Mesenchymal stem cell (in vitro differentiated cells and primary cell): Measurements from ENCODE around the gene ZNF471.
A peak's percentile ranks its signal among the peaks of the same experiment; 100 is the strongest.

Source experiments
- DNase-seq: peaks from one replicate; pipeline ENCODE4 v3.0.0-alpha.2; 2013
- H2AFZ ChIP-seq: one replicate; pipeline ENCODE4 v1.6.1; 2013; ENCODE audit warnings: low read depth, mild to moderate bottlenecking, control low read depth, inconsistent platforms, low read length, moderate library complexity
- H2AK5ac ChIP-seq: 2 replicates; pipeline ENCODE4 v1.6.1; 2013; ENCODE audit warnings: low read length, moderate library complexity, mild to moderate bottlenecking, inconsistent platforms; ENCODE audit not compliant: severe bottlenecking
- H2BK120ac ChIP-seq: one replicate; pipeline ENCODE4 v1.6.1; 2013; ENCODE audit warnings: low read depth, mild to moderate bottlenecking, inconsistent platforms, low read length, moderate library complexity
- H2BK12ac ChIP-seq, 2 experiments: one replicate each; pipeline ENCODE4 v1.6.1; 2013; ENCODE audit warnings: inconsistent platforms in 2 of 2, low read length in 2 of 2, mild to moderate bottlenecking in 2 of 2, moderate library complexity in 2 of 2, control low read depth in 1 of 2
- H2BK15ac ChIP-seq: one replicate; pipeline ENCODE4 v1.6.1; 2013; ENCODE audit warnings: mild to moderate bottlenecking, low read depth, inconsistent platforms; ENCODE audit not compliant: poor library complexity, severe bottlenecking
- H2BK5ac ChIP-seq: 2 replicates; pipeline ENCODE4 v1.6.1; 2013; ENCODE audit warnings: low read depth, mild to moderate bottlenecking, low read length, control low read depth, inconsistent platforms; ENCODE audit not compliant: poor library complexity, severe bottlenecking
- H3K14ac ChIP-seq, 2 experiments: one replicate each; pipeline ENCODE4 v1.6.1; 2013; ENCODE audit warnings: inconsistent platforms in 2 of 2, low read length in 2 of 2, control low read depth in 1 of 2, mild to moderate bottlenecking in 1 of 2, moderate library complexity in 1 of 2
- H3K18ac ChIP-seq, 2 experiments: one replicate each; pipeline ENCODE4 v1.6.1; 2013; ENCODE audit warnings: inconsistent platforms in 2 of 2, low read length in 2 of 2, control low read depth in 1 of 2, low read depth in 1 of 2, mild to moderate bottlenecking in 1 of 2
- H3K23ac ChIP-seq, 2 experiments: one replicate each; pipeline ENCODE4 v1.6.1; 2013; ENCODE audit warnings: inconsistent platforms in 2 of 2, low read length in 2 of 2, mild to moderate bottlenecking in 2 of 2, moderate library complexity in 2 of 2, control low read depth in 1 of 2
- H3K27ac ChIP-seq: 2 replicates; pipeline ENCODE4 v1.5.1; 2013; ENCODE audit warnings: mild to moderate bottlenecking, moderate library complexity, low read length, control low read depth, inconsistent platforms; ENCODE audit not compliant: poor library complexity, severe bottlenecking
- H3K27me3 ChIP-seq, 2 experiments: 2 replicates each; pipeline versions ENCODE4 v1.6.1 to v1.7.0; 2013; ENCODE audit warnings: low read length in 2 of 2, mild to moderate bottlenecking in 2 of 2, moderate library complexity in 2 of 2, control low read depth in 1 of 2, inconsistent platforms in 1 of 2; ENCODE audit not compliant: control insufficient read depth in 1 of 2, insufficient read depth in 1 of 2
- H3K36me3 ChIP-seq, 2 experiments: 2 replicates each; pipeline versions ENCODE4 v1.6.1 to v1.7.0; 2013; ENCODE audit warnings: low read length in 2 of 2, control low read depth in 1 of 2, inconsistent platforms in 1 of 2, low read depth in 1 of 2, mild to moderate bottlenecking in 1 of 2; ENCODE audit not compliant: insufficient read depth in 2 of 2, control insufficient read depth in 1 of 2
- H3K4ac ChIP-seq, 2 experiments: one replicate each; pipeline ENCODE4 v1.6.1; 2013; ENCODE audit warnings: inconsistent platforms in 2 of 2, low read length in 2 of 2, mild to moderate bottlenecking in 2 of 2, moderate library complexity in 2 of 2, control low read depth in 1 of 2, low read depth in 1 of 2
- H3K4me1 ChIP-seq: 2 replicates; pipeline ENCODE4 v1.6.1; 2013; ENCODE audit warnings: low read depth, low read length, control low read depth; ENCODE audit not compliant: control insufficient read depth, insufficient read depth
- H3K4me2 ChIP-seq: 2 replicates; pipeline ENCODE4 v1.6.1; 2013; ENCODE audit warnings: low read length, mild to moderate bottlenecking, inconsistent platforms; ENCODE audit not compliant: poor library complexity, severe bottlenecking
- H3K4me3 ChIP-seq, 2 experiments: 2 replicates each; pipeline versions ENCODE4 v1.5.1 to v1.7.0; 2013; ENCODE audit warnings: low read length in 2 of 2, mild to moderate bottlenecking in 2 of 2, control low read depth in 1 of 2, low read depth in 1 of 2; ENCODE audit not compliant: insufficient read depth in 1 of 2
- H3K79me1 ChIP-seq: replicated peaks from 2 replicates; pipeline ENCODE4 v1.6.1; 2013; ENCODE audit warnings: mild to moderate bottlenecking, control low read depth, low read length, inconsistent platforms; ENCODE audit not compliant: poor library complexity, severe bottlenecking
- H3K9ac ChIP-seq: 2 replicates; pipeline ENCODE4 v1.7.0; 2013; ENCODE audit warnings: mild to moderate bottlenecking, low read length, moderate library complexity
- H3K9me3 ChIP-seq: 2 replicates; pipeline ENCODE4 v1.7.0; 2013; ENCODE audit warnings: mild to moderate bottlenecking, low read length; ENCODE audit not compliant: control insufficient read depth
- H4K8ac ChIP-seq: one replicate; pipeline ENCODE4 v1.6.1; 2013; ENCODE audit warnings: inconsistent platforms, mild to moderate bottlenecking, low read length, moderate library complexity
- H4K91ac ChIP-seq: one replicate; pipeline ENCODE4 v1.6.1; 2013; ENCODE audit warnings: mild to moderate bottlenecking, low read length, inconsistent platforms
- WGBS: methylation state at CpG from one replicate; pipeline ENCODE4 v1.1.7; 2013; ENCODE audit warnings: mixed read lengths; 5-methylcytosine and 5-hydroxymethylcytosine counted together

ZNF471 gene

DNA sequence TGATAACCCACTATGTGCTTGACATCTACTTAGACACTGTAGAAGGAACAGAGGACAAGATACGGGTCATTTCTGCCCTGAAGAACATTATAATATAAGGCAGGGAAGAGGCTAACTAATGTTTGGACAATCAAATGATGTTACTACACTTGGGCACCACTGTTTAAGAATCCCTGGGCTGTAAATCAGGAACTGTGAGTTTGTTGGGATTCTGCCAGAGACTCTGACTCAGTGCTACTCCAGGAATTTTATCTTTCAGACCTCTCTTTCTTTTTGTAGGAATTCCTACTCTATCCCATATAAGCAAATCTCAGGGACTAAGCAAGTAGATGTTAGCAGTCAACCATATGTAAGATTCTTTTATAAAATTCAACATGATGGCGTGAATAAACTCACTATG is 3.1 kb upstream of the ZNF471 start:
- Histone ChIP-seq H3K9ac (no peak overlapping the region), H3K18ac (no peak overlapping the region), H3K4ac (no peak overlapping the region), H3K23ac (no peak overlapping the region), H2BK5ac (no peak overlapping the region), H2BK15ac (no peak overlapping the region), H2AFZ (no peak overlapping the region), H3K36me3 (peaks cover 4 to 17% of the 10 kb centered on the region in 2 experiments), H2BK120ac (no peak overlapping the region), H3K14ac (no peak overlapping the region), H4K8ac (no peak overlapping the region), H3K27ac (no peak overlapping the region), H3K4me2 (no peak overlapping the region), H3K4me3 (peak overlapping the region in 1 of 2 experiments; percentile 17), H3K27me3 (no peaks in the 10 kb centered on the region), H2AK5ac (no peak overlapping the region), H4K91ac (no peak overlapping the region), H3K4me1 (peaks cover 5% of the 10 kb centered on the region), H2BK12ac (no peak overlapping the region), H3K79me1 (no peaks in the 10 kb centered on the region), H3K9me3 (peaks cover 42% of the 10 kb centered on the region)
- WGBS, result 88% methylated on average over 1 of the region's 2 CpGs
- DNase-seq, result peak; percentile 24

DNA sequence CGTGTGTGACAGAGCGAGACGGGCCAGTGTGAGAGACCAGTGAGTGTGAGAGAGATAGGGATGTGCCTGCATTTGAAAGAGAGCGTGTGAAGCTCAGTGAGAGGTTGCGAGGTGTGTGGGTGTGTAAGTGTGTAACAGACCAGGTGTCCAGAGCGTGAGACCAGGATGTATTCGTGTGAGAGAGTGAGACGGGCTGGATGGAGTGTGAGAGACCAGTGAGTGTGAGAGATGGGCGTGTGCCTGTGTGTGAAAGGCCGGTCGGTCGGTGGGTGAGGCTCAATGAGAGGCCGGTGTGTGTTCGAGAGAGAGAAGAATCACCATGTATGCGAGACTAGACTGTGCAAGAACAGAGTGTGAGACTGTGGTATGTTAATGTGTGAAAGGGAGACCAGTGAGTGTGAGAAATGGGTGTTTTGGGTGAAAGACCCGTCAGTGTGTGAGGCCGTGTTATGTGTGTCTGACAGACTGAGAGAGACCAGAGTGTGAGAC is 679 bp downstream of the ZNF471 start:
- peaks cover 0 to 8% of the 10 kb centered on the region in 2 experiments for H3K36me3 ChIP-seq
- WGBS, result 12% methylated on average over 17 of the region's 17 CpGs
- no peak overlapping the region for H2AK5ac ChIP-seq
- peak overlapping the region in 1 of 2 experiments; percentile 57 for H3K14ac ChIP-seq
- peak overlapping the region in 1 of 2 experiments; percentile 69 for H3K18ac ChIP-seq
- H2BK120ac ChIP-seq, result no peak overlapping the region
- H3K9ac ChIP-seq, result peak overlapping the region; percentile 96
- H3K9me3 ChIP-seq, result peaks cover 40% of the 10 kb centered on the region
- H3K4me2 ChIP-seq, result peak overlapping the region; percentile 62
- H2BK12ac ChIP-seq, result no peak overlapping the region
- no peak overlapping the region for H2BK5ac ChIP-seq
- H3K4ac ChIP-seq, result no peak overlapping the region
- peak overlapping the region; percentile 74 to 96 for H3K4me3 ChIP-seq
- H4K8ac ChIP-seq, result peak overlapping the region; percentile 33
- H4K91ac ChIP-seq, result no peak overlapping the region
- H3K27ac ChIP-seq, result no peak overlapping the region
- no peak for DNase-seq
- no peak overlapping the region for H2BK15ac ChIP-seq
- peak overlapping the region in 1 of 2 experiments; percentile 9 for H3K23ac ChIP-seq
- H3K79me1 ChIP-seq, result no peaks in the 10 kb centered on the region
- peak overlapping the region; percentile 74 for H2AFZ ChIP-seq
- peaks cover 5% of the 10 kb centered on the region for H3K4me1 ChIP-seq
- no peaks in the 10 kb centered on the region for H3K27me3 ChIP-seq

GRCh38 chr19:56525214-56525860 is 17.7 kb downstream of the ZNF471 start:
- Histone ChIP-seq H3K4me1 (no peaks in the 10 kb centered on the region), H2AK5ac (no peak overlapping the region), H3K23ac (no peak overlapping the region), H3K18ac (no peak overlapping the region), H3K27me3 (no peaks in the 10 kb centered on the region), H4K91ac (no peak overlapping the region), H4K8ac (no peak overlapping the region), H3K4me3 (peak overlapping the region in 1 of 2 experiments; percentile 65), H3K9ac (no peak overlapping the region), H3K4ac (no peak overlapping the region), H3K27ac (no peak overlapping the region), H3K79me1 (no peaks in the 10 kb centered on the region), H3K14ac (no peak overlapping the region), H2BK120ac (no peak overlapping the region), H3K4me2 (no peak overlapping the region), H3K9me3 (peaks cover 98% of the 10 kb centered on the region), H2BK12ac (no peak overlapping the region), H3K36me3 (peaks cover 0 to 25% of the 10 kb centered on the region in 2 experiments), H2BK5ac (no peak overlapping the region), H2AFZ (no peak overlapping the region), H2BK15ac (no peak overlapping the region)
- DNase-seq, result no peak
- 78% methylated on average over 1 of the region's 4 CpGs for WGBS

DNA sequence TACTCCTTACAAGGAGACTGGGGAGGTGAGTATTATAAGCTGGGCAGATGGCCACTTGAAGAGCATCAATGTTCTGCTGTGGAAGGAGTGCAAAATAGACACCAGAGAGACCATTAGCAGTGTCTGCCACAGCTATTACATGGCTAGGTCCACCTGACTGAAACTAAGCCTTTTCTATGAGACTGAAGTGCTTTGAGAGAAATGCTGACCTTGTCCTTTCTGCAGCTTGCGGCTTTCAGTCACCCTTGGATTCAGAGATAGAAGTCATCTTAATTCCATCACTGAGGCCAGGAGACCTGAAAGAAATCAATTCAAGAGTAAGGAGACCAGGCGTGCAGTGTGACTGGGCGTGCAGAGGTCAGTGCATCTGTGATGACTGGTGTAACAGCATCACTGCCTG is 29.8 kb downstream of the ZNF471 start:
- H4K8ac ChIP-seq, result no peak overlapping the region
- no peak overlapping the region for H3K14ac ChIP-seq
- peak overlapping the region in 1 of 2 experiments; percentile 90 for H3K4me3 ChIP-seq
- H2BK15ac ChIP-seq, result no peak overlapping the region
- peaks cover 88% of the 10 kb centered on the region for H3K9me3 ChIP-seq
- H3K18ac ChIP-seq, result no peak overlapping the region
- no peak overlapping the region for H3K23ac ChIP-seq
- H3K4ac ChIP-seq, result no peak overlapping the region
- H2AK5ac ChIP-seq, result no peak overlapping the region
- peaks cover 23 to 24% of the 10 kb centered on the region in 2 experiments for H3K36me3 ChIP-seq
- H3K27me3 ChIP-seq, result no peaks in the 10 kb centered on the region
- H3K79me1 ChIP-seq, result peaks cover 19% of the 10 kb centered on the region
- H2BK120ac ChIP-seq, result no peak overlapping the region
- no peak overlapping the region for H2BK12ac ChIP-seq
- H2AFZ ChIP-seq, result peak overlapping the region; percentile 18
- H3K4me1 ChIP-seq, result peaks cover 5% of the 10 kb centered on the region
- H3K27ac ChIP-seq, result no peak overlapping the region
- H2BK5ac ChIP-seq, result no peak overlapping the region
- WGBS, result 96% methylated on average over 3 of the region's 3 CpGs
- no peak overlapping the region for H4K91ac ChIP-seq
- no peak overlapping the region for H3K9ac ChIP-seq
- DNase-seq, result no peak
- H3K4me2 ChIP-seq, result peak overlapping the region; percentile 67
